WTC11 (cell line): ENCODE data around the gene CBFA2T2. TPM values are rescaled to one million over a fixed set of nuclear protein-coding genes. Genes with fewer than 3 reads are reported as not detected.

Experiments used
- ATAC-seq: fragments of 200-7000 bp; cut with Tn5 transposase; 2 replicates; pipeline ENCODE4 v1.10.0; 2021; ENCODE audit warnings: mild to moderate bottlenecking, moderate library complexity
- CTCF ChIA-PET: fragments of 300-600 bp; sonication (Branson Sonifier 250); formaldehyde crosslinking; loops from one replicate; lab custom pipeline; 2021; ENCODE audit warnings: antibody characterized with exemption; lab: Charles Lee
- POLR2A ChIA-PET: fragments of 350-600 bp; sonication (Branson Sonifier 250); formaldehyde crosslinking; loops from one replicate; lab custom pipeline; 2021; ENCODE audit warnings: antibody characterized with exemption; lab: Charles Lee
- DNase-seq: peaks from one replicate; pipeline ENCODE4 v3.0.0; 2021; ENCODE audit warnings: low spot score
- H3K27ac Mint-ChIP-seq: 2 replicates; pipeline ENCODE4 v1.8.0; 2021; ENCODE audit warnings: mixed read lengths
- H3K27me3 Mint-ChIP-seq: 2 replicates; pipeline ENCODE4 v1.8.0; 2021; ENCODE audit warnings: low read depth, mild to moderate bottlenecking, moderate library complexity, mixed read lengths
- H3K36me3 Mint-ChIP-seq: 2 replicates; pipeline ENCODE4 v1.8.0; 2021; ENCODE audit warnings: mixed read lengths
- H3K4me1 Mint-ChIP-seq: 2 replicates; pipeline ENCODE4 v1.8.0; 2022; ENCODE audit warnings: mixed read lengths
- H3K4me3 Mint-ChIP-seq: 2 replicates; pipeline ENCODE4 v1.8.0; 2021; ENCODE audit warnings: mild to moderate bottlenecking, moderate library complexity, mixed read lengths
- H3K9me3 Mint-ChIP-seq: 2 replicates; pipeline ENCODE4 v1.8.0; 2021; ENCODE audit warnings: mixed read lengths
- CTCF ChIP-seq: fragments of 200-600 bp; IDR thresholded peaks from 2 replicates; pipeline ENCODE4 v1.8.0; 2022; ENCODE audit warnings: antibody characterized with exemption
- FOXJ3 ChIP-seq: sonication (generic); formaldehyde crosslinking; IDR thresholded peaks from 2 replicates; pipeline ENCODE4 v1.9.0; 2021; ENCODE audit warnings: missing genetic modification reagents, mild to moderate bottlenecking, borderline replicate concordance
- NR1H2 ChIP-seq: sonication (generic); formaldehyde crosslinking; IDR thresholded peaks from 2 replicates; pipeline ENCODE4 v1.9.0; 2021; ENCODE audit warnings: mild to moderate bottlenecking, moderate library complexity, missing genetic modification reagents
- TCF7 ChIP-seq: sonication (generic); formaldehyde crosslinking; IDR thresholded peaks from 2 replicates; pipeline ENCODE4 v1.8.0; 2022; ENCODE audit warnings: mild to moderate bottlenecking, low read depth, missing genetic modification reagents, moderate library complexity
- USF1 ChIP-seq: sonication (generic); formaldehyde crosslinking; IDR thresholded peaks from 2 replicates; pipeline ENCODE4 v1.8.0; 2022; ENCODE audit warnings: mild to moderate bottlenecking, missing genetic modification reagents
- ZBTB21 ChIP-seq: sonication (generic); formaldehyde crosslinking; IDR thresholded peaks from 2 replicates; pipeline ENCODE4 v1.8.1; 2023; ENCODE audit warnings: mild to moderate bottlenecking, missing genetic modification reagents, borderline replicate concordance
- ZMAT4 ChIP-seq: fragments of 250-450 bp; sonication (Bioruptor Pico); IDR thresholded peaks from 2 replicates; pipeline ENCODE4 v1.9.0; 2021; ENCODE audit warnings: mild to moderate bottlenecking
- ZNF232 ChIP-seq: sonication (generic); formaldehyde crosslinking; IDR thresholded peaks from 2 replicates; pipeline ENCODE4 v1.8.0; 2022; ENCODE audit warnings: mild to moderate bottlenecking, missing genetic modification reagents
- ZNF281 ChIP-seq: sonication (generic); formaldehyde crosslinking; IDR thresholded peaks from 2 replicates; pipeline ENCODE4 v1.8.0; 2023; ENCODE audit warnings: mild to moderate bottlenecking, missing genetic modification reagents
- total RNA-seq: library from RNA; stranded (reverse); gene quantifications from 3 replicates; pipeline ENCODE4 v1.2.3, GENCODE V29; 2021
- TF ChIP-seq, protein P1 (sequence below): fragments of 250-450 bp; sonication (Bioruptor Pico); IDR thresholded peaks from 2 replicates; pipeline ENCODE4 v1.9.0; 2021; ENCODE audit warnings: mild to moderate bottlenecking
- TF ChIP-seq, protein P2 (sequence below): sonication (generic); formaldehyde crosslinking; IDR thresholded peaks from 2 replicates; pipeline ENCODE4 v1.8.1; 2023; ENCODE audit warnings: mild to moderate bottlenecking, missing genetic modification reagents
- TF ChIP-seq, protein P3 (sequence below): fragments of 250-450 bp; sonication (Bioruptor Pico); conservative IDR thresholded peaks from 2 replicates; pipeline ENCODE4 v1.9.0; 2021; ENCODE audit warnings: mild to moderate bottlenecking

Gene CBFA2T2
- total RNA-seq, 1 experiment from 2014 or later: 22.1 TPM

- CTCF ChIA-PET: interaction anchor here (0.6 to 3.1 kb wide), 3 partner anchors 14 to 127 kb away, joined by 4 to 11 read pairs (median 4); no protein-coding TSS in a partner anchor
- no peaks in the 10 kb centered on the region for H3K9me3 Mint-ChIP-seq
- H3K27ac Mint-ChIP-seq: no peak overlapping the region; the same call in 1 of the 2 replicates
- DNase-seq (no peak), ATAC-seq (no peak)
- POLR2A ChIA-PET: no interaction called here
- TF ChIP-seq, protein P1, sequence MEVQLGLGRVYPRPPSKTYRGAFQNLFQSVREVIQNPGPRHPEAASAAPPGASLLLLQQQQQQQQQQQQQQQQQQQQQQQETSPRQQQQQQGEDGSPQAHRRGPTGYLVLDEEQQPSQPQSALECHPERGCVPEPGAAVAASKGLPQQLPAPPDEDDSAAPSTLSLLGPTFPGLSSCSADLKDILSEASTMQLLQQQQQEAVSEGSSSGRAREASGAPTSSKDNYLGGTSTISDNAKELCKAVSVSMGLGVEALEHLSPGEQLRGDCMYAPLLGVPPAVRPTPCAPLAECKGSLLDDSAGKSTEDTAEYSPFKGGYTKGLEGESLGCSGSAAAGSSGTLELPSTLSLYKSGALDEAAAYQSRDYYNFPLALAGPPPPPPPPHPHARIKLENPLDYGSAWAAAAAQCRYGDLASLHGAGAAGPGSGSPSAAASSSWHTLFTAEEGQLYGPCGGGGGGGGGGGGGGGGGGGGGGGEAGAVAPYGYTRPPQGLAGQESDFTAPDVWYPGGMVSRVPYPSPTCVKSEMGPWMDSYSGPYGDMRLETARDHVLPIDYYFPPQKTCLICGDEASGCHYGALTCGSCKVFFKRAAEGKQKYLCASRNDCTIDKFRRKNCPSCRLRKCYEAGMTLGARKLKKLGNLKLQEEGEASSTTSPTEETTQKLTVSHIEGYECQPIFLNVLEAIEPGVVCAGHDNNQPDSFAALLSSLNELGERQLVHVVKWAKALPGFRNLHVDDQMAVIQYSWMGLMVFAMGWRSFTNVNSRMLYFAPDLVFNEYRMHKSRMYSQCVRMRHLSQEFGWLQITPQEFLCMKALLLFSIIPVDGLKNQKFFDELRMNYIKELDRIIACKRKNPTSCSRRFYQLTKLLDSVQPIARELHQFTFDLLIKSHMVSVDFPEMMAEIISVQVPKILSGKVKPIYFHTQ (CRISPR knock-in tag): no peak
- TF ChIP-seq ZMAT4 (CRISPR knock-in tag) (no peak), TCF7 (CRISPR knock-in tag) (no peak), ZBTB21 (CRISPR knock-in tag) (no peak), CTCF (no peak), ZNF281 (CRISPR knock-in tag) (no peak), FOXJ3 (CRISPR knock-in tag) (no peak), ZNF232 (CRISPR knock-in tag) (no peak), USF1 (CRISPR knock-in tag) (no peak)
- TF ChIP-seq, protein P2, sequence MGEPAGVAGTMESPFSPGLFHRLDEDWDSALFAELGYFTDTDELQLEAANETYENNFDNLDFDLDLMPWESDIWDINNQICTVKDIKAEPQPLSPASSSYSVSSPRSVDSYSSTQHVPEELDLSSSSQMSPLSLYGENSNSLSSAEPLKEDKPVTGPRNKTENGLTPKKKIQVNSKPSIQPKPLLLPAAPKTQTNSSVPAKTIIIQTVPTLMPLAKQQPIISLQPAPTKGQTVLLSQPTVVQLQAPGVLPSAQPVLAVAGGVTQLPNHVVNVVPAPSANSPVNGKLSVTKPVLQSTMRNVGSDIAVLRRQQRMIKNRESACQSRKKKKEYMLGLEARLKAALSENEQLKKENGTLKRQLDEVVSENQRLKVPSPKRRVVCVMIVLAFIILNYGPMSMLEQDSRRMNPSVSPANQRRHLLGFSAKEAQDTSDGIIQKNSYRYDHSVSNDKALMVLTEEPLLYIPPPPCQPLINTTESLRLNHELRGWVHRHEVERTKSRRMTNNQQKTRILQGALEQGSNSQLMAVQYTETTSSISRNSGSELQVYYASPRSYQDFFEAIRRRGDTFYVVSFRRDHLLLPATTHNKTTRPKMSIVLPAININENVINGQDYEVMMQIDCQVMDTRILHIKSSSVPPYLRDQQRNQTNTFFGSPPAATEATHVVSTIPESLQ (CRISPR knock-in tag): no peak
- peaks cover 43% of the 10 kb centered on the region for H3K4me1 Mint-ChIP-seq
- no peak overlapping the region for H3K4me3 Mint-ChIP-seq
- H3K27me3 Mint-ChIP-seq: peaks cover 3% of the 10 kb centered on the region; the same call in 1 of the 2 replicates
- no peaks in the 10 kb centered on the region for H3K36me3 Mint-ChIP-seq
Observed at GRCh38 chr20:33474097-33474873, 15.6 kb upstream of the CBFA2T2 start.

- no peak for ATAC-seq
- Mint-ChIP-seq H3K9me3 (no peaks in the 10 kb centered on the region), H3K4me1 (peaks cover 49% of the 10 kb centered on the region), H3K36me3 (no peaks in the 10 kb centered on the region), H3K27me3 (peaks cover 3% of the 10 kb centered on the region; the same call in 1 of the 2 replicates), H3K4me3 (no peak overlapping the region), H3K27ac (no peak overlapping the region; the same call in 1 of the 2 replicates)
- TF ChIP-seq ZNF232 (CRISPR knock-in tag) (no peak), NR1H2 (no peak)
- TF ChIP-seq, protein P3, sequence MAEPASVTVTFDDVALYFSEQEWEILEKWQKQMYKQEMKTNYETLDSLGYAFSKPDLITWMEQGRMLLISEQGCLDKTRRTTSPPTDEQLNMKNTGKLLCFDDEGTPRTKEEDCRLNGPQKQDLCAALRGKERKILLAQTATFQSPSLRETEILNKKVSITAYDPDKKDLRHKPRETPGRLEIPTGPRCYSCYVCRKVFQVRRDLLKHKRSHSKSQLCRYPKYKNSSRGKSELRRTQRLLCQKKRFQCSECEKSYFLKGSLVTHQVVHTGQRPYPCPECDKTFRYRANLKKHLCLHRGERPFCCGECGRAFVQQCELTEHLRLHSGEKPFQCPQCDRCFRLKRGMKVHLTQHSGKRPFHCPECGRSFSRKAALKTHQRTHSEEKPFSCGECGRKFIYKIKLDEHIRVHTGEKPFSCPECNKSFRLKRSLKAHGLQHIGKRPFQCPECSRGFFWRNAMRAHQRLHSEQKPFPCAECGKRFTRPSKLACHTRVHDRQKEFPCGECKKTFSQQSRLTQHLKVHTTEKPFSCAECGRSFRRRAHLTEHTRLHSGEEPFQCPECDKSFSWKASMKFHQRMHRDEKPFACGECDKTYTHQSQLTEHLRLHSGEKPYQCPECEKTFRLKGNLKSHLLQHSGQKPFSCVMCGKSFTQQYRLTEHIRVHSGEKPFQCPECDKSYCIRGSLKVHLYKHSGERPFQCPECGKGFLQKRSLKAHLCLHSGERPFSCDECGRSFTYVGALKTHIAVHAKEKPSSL (CRISPR knock-in tag): no peak
- ChIA-PET CTCF (interaction anchor here (0.6 to 3.1 kb wide), 3 partner anchors 13 to 126 kb away, joined by 4 to 11 read pairs (median 4); no protein-coding TSS in a partner anchor), POLR2A (no interaction called here)
- no peak for DNase-seq
Observed at GRCh38 chr20:33474963-33475362, 14.9 kb upstream of the CBFA2T2 start.
